Gastroesophageal sphincter (tissue), 3 donors: ENCODE data around the gene RPGRIP1L.

Experiments used
- CTCF ChIP-seq, 4 experiments: fragments of 200-600 bp in 2 of 4; fragments of 450-650 bp in 2 of 4; sonication (generic) in 1 of 4; IDR thresholded peaks; one replicate each; pipeline ENCODE4 v1.5.1; 2017 to 2019; ENCODE audit warnings: antibody characterized with exemption in 4 of 4, mild to moderate bottlenecking in 2 of 4, moderate library complexity in 2 of 4
- POLR2A ChIP-seq, 2 donors: fragments of 450-650 bp; IDR thresholded peaks; one replicate each; pipeline ENCODE4 v1.6.1; 2017; ENCODE audit warnings: antibody characterized with exemption in 2 of 2, mild to moderate bottlenecking in 2 of 2, moderate library complexity in 1 of 2
- POLR2AphosphoS5 ChIP-seq: sonication (generic); formaldehyde crosslinking; IDR thresholded peaks from one replicate; pipeline ENCODE4 v1.6.1; 2017; ENCODE audit warnings: antibody characterized with exemption

- TF ChIP-seq CTCF (IDR thresholded peaks at IDR 0.05), result no peak
- no peak for TF ChIP-seq POLR2A (IDR thresholded peaks at IDR 0.05)
- TF ChIP-seq POLR2AphosphoS5, result no peak
Measured at GRCh38 chr16:53672461-53672860, 31.2 kb downstream of the RPGRIP1L start.
